Astrocyte (in vitro differentiated cells and primary cell): ENCODE data around the gene CNOT4. TPM values are rescaled to one million over a fixed set of nuclear protein-coding genes. Genes with fewer than 3 reads are reported as not detected.
A peak's percentile ranks its signal among the peaks of the same experiment; 100 is the strongest.

Experiments used
- DNase-seq: peaks from one replicate; pipeline ENCODE4 v3.0.0-alpha.2; 2010; ENCODE audit warnings: low read depth
- FAIRE-seq: peaks from 2 replicates; lab custom pipeline; 2011; peaks lifted over from hg19 to GRCh38; lab: Jason Lieb, UNC
- H2AFZ ChIP-seq: 2 replicates; pipeline ENCODE4 v1.6.0; 2012; ENCODE audit warnings: low read depth, low read length, inconsistent platforms
- H3K27ac ChIP-seq: 2 replicates; pipeline ENCODE4 v1.5.1; 2011; ENCODE audit warnings: low read depth, low read length, inconsistent platforms
- H3K27me3 ChIP-seq: 2 replicates; pipeline ENCODE4 v1.6.0; 2011; ENCODE audit warnings: low read length, inconsistent platforms; ENCODE audit not compliant: insufficient read depth
- H3K36me3 ChIP-seq: 2 replicates; pipeline ENCODE4 v1.5.1; 2011; ENCODE audit warnings: low read length, inconsistent platforms; ENCODE audit not compliant: insufficient read depth
- H3K4me1 ChIP-seq: 2 replicates; pipeline ENCODE4 v1.5.1; 2011; ENCODE audit warnings: low read length, inconsistent platforms; ENCODE audit not compliant: insufficient read depth
- H3K4me2 ChIP-seq: 2 replicates; pipeline ENCODE4 v1.6.0; 2012; ENCODE audit warnings: low read length, inconsistent platforms
- H3K4me3 ChIP-seq: 2 replicates; pipeline ENCODE4 v1.5.1; 2011; ENCODE audit warnings: low read depth, mild to moderate bottlenecking, low read length, inconsistent platforms; ENCODE audit not compliant: insufficient read depth
- H3K79me2 ChIP-seq: 2 replicates; pipeline ENCODE4 v1.6.0; 2012; ENCODE audit warnings: mild to moderate bottlenecking, low read length, inconsistent platforms; ENCODE audit not compliant: insufficient read depth
- H3K9ac ChIP-seq: 2 replicates; pipeline ENCODE4 v1.6.0; 2012; ENCODE audit warnings: mild to moderate bottlenecking, low read length, inconsistent platforms
- H3K9me3 ChIP-seq: 2 replicates; pipeline ENCODE4 v1.5.1; 2012; ENCODE audit warnings: low read depth, mild to moderate bottlenecking, low read length, inconsistent platforms; ENCODE audit not compliant: insufficient read depth
- H4K20me1 ChIP-seq: 2 replicates; pipeline ENCODE4 v1.6.0; 2012; ENCODE audit warnings: low read length, inconsistent platforms; ENCODE audit not compliant: insufficient read depth
- H3K27ac Mint-ChIP-seq: one replicate; pipeline ENCODE4 v1.8.0; 2021; ENCODE audit warnings: mild to moderate bottlenecking, mixed read lengths; ENCODE audit not compliant: unreplicated experiment
- H3K27me3 Mint-ChIP-seq: one replicate; pipeline ENCODE4 v1.8.0; 2021; ENCODE audit warnings: low read depth, mixed read lengths; ENCODE audit not compliant: unreplicated experiment
- H3K36me3 Mint-ChIP-seq: one replicate; pipeline ENCODE4 v1.8.0; 2021; ENCODE audit warnings: low read depth, mixed read lengths; ENCODE audit not compliant: unreplicated experiment
- H3K4me1 Mint-ChIP-seq: one replicate; pipeline ENCODE4 v1.8.0; 2021; ENCODE audit warnings: low read depth, mixed read lengths; ENCODE audit not compliant: unreplicated experiment
- H3K4me3 Mint-ChIP-seq: one replicate; pipeline ENCODE4 v1.8.0; 2021; ENCODE audit warnings: mild to moderate bottlenecking, moderate library complexity, mixed read lengths; ENCODE audit not compliant: unreplicated experiment
- H3K9me3 Mint-ChIP-seq: one replicate; pipeline ENCODE4 v1.8.0; 2021; ENCODE audit warnings: mild to moderate bottlenecking, mixed read lengths; ENCODE audit not compliant: unreplicated experiment
- EZH2 ChIP-seq: IDR thresholded peaks from 2 replicates; pipeline ENCODE4 v1.6.1; 2012; ENCODE audit warnings: mild to moderate bottlenecking, low read length, inconsistent platforms; ENCODE audit not compliant: insufficient read depth
- total RNA-seq: library from RNA; stranded (reverse); gene quantifications from 2 replicates; pipeline ENCODE4 v1.2.1, GENCODE V29; 2021
- TF ChIP-seq, protein P1 (sequence below): IDR thresholded peaks from 2 replicates; pipeline ENCODE4 v1.5.1; 2011; ENCODE audit warnings: low read depth, mild to moderate bottlenecking, inconsistent platforms, low read length, moderate library complexity; ENCODE audit not compliant: insufficient read depth

CNOT4 gene
- total RNA-seq, 1 donor from 2014 or later, result 24.9 TPM

GRCh38 chr7:135389971-135390370 is 119.9 kb downstream of the CNOT4 start:
- Mint-ChIP-seq H3K36me3 (no peaks in the 10 kb centered on the region), H3K4me3 (no peak overlapping the region), H3K4me1 (peaks cover 5% of the 10 kb centered on the region), H3K27me3 (no peaks in the 10 kb centered on the region), H3K27ac (no peak overlapping the region), H3K9me3 (no peaks in the 10 kb centered on the region)
- Histone ChIP-seq H3K9me3 (no peaks in the 10 kb centered on the region), H4K20me1 (peaks cover 13% of the 10 kb centered on the region), H2AFZ (no peak overlapping the region), H3K4me1 (no peaks in the 10 kb centered on the region), H3K27ac (no peak overlapping the region), H3K4me3 (no peak overlapping the region), H3K9ac (no peak overlapping the region), H3K27me3 (no peaks in the 10 kb centered on the region), H3K4me2 (no peak overlapping the region), H3K79me2 (no peaks in the 10 kb centered on the region), H3K36me3 (peaks cover 13% of the 10 kb centered on the region)
- DNase-seq (no peak), FAIRE-seq (no peak)
- no peak for TF ChIP-seq EZH2
- TF ChIP-seq, protein P1, sequence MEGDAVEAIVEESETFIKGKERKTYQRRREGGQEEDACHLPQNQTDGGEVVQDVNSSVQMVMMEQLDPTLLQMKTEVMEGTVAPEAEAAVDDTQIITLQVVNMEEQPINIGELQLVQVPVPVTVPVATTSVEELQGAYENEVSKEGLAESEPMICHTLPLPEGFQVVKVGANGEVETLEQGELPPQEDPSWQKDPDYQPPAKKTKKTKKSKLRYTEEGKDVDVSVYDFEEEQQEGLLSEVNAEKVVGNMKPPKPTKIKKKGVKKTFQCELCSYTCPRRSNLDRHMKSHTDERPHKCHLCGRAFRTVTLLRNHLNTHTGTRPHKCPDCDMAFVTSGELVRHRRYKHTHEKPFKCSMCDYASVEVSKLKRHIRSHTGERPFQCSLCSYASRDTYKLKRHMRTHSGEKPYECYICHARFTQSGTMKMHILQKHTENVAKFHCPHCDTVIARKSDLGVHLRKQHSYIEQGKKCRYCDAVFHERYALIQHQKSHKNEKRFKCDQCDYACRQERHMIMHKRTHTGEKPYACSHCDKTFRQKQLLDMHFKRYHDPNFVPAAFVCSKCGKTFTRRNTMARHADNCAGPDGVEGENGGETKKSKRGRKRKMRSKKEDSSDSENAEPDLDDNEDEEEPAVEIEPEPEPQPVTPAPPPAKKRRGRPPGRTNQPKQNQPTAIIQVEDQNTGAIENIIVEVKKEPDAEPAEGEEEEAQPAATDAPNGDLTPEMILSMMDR, result no peak

GRCh38 chr7:135388616-135389015 is 121.3 kb downstream of the CNOT4 start:
- no peak for FAIRE-seq
- no peak overlapping the region for H3K27ac Mint-ChIP-seq

GRCh38 chr7:135386776-135387175 is 123.1 kb downstream of the CNOT4 start:
- no peak overlapping the region for H3K4me3 ChIP-seq
- H3K4me1 Mint-ChIP-seq, result peaks cover 5% of the 10 kb centered on the region
- peak overlapping the region; percentile 13 for H3K4me2 ChIP-seq
- no peaks in the 10 kb centered on the region for H3K9me3 ChIP-seq
- no peaks in the 10 kb centered on the region for H3K36me3 ChIP-seq
- H3K27me3 Mint-ChIP-seq, result no peaks in the 10 kb centered on the region
- no peaks in the 10 kb centered on the region for H3K36me3 Mint-ChIP-seq
- H3K27me3 ChIP-seq, result no peaks in the 10 kb centered on the region
- H3K4me3 Mint-ChIP-seq, result no peak overlapping the region
- H3K4me1 ChIP-seq, result no peaks in the 10 kb centered on the region
- peaks cover 18% of the 10 kb centered on the region for H4K20me1 ChIP-seq
- H3K27ac Mint-ChIP-seq, result no peak overlapping the region
- no peak overlapping the region for H2AFZ ChIP-seq
- H3K27ac ChIP-seq, result no peak overlapping the region
- TF ChIP-seq, protein P1, result no peak
- no peak for TF ChIP-seq EZH2
- FAIRE-seq (no peak), DNase-seq (no peak)
- no peak overlapping the region for H3K9ac ChIP-seq
- H3K79me2 ChIP-seq, result no peaks in the 10 kb centered on the region
- no peaks in the 10 kb centered on the region for H3K9me3 Mint-ChIP-seq

More at GRCh38 chr7:135388616-135389015, 121.3 kb downstream of the CNOT4 start:
- Mint-ChIP-seq H3K27me3 (no peaks in the 10 kb centered on the region), H3K4me1 (peaks cover 5% of the 10 kb centered on the region), H3K36me3 (no peaks in the 10 kb centered on the region), H3K9me3 (no peaks in the 10 kb centered on the region), H3K4me3 (no peak overlapping the region)
- Histone ChIP-seq H3K36me3 (peaks cover 5% of the 10 kb centered on the region), H3K4me1 (no peaks in the 10 kb centered on the region), H3K27ac (no peak overlapping the region), H2AFZ (no peak overlapping the region), H3K27me3 (no peaks in the 10 kb centered on the region), H3K9ac (no peak overlapping the region), H4K20me1 (peaks cover 13% of the 10 kb centered on the region), H3K4me2 (no peak overlapping the region), H3K4me3 (no peak overlapping the region), H3K9me3 (no peaks in the 10 kb centered on the region), H3K79me2 (no peaks in the 10 kb centered on the region)
- TF ChIP-seq, protein P1, result no peak
- TF ChIP-seq EZH2, result no peak
- DNase-seq, result no peak
